PFSK-1 (cell line): ENCODE results near the gene KDM4C.

Experiments used
- REST ChIP-seq, 2 experiments: IDR thresholded peaks; 2 replicates each; pipeline versions ENCODE4 v1.6.1 to v1.8.0; 2011 to 2012; ENCODE audit warnings: low read depth in 2 of 2, low read length in 2 of 2, control low read depth in 1 of 2, inconsistent platforms in 1 of 2, mild to moderate bottlenecking in 1 of 2, moderate library complexity in 1 of 2; ENCODE audit not compliant: insufficient read depth in 1 of 2
- SIN3A ChIP-seq: IDR thresholded peaks from 2 replicates; pipeline ENCODE4 v1.6.1; 2012; ENCODE audit warnings: mild to moderate bottlenecking, low read length, moderate library complexity, borderline replicate concordance; ENCODE audit not compliant: insufficient read depth
- TAF1 ChIP-seq: IDR thresholded peaks from 2 replicates; pipeline ENCODE4 v1.6.1; 2012; ENCODE audit warnings: low read length, control low read depth, borderline replicate concordance; ENCODE audit not compliant: insufficient read depth

DNA sequence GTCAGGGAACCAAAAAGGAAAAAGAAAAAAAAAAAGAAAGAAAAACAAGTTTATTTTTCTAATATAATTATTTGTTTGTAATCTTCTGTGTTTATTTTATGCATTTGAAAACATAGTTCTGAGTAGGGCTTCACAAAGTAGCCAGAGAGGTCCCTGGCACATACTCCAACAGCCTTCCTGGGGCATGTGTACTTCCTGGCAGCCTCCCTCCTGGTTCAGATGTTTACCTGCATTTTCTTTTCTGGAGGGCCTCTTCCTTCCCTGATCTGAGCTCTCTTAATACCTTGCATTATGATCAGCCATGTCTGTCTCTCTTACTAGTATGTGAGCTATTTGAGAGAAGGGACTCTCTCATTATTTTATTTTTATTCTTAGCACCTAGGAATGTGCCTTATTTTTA, 361.8 kb downstream of the KDM4C start:
- TF ChIP-seq TAF1 (no peak), REST (IDR thresholded peaks at IDR 0.05; ENCODE audit: insufficient read depth in 1 of 2, low read depth in 2 of 2, low read length in 2 of 2) (no peak), SIN3A (no peak)
